Upper lobe of right lung (tissue), 1 donor: ENCODE measurements around the gene PLD3. TPM values are rescaled to one million over a fixed set of nuclear protein-coding genes. Genes with fewer than 3 reads are reported as not detected.
"Not testable (repeated sequence)": the region's sequence is repeated elsewhere in the genome, so short reads cannot be mapped to it uniquely, and the experiment has no call there.

ENCODE experiments used
- ATAC-seq: fragments of 200-7000 bp; cut with Tn5 transposase; one replicate; pipeline ENCODE4 v1.9.1; 2020; ENCODE audit warnings: mild to moderate bottlenecking, moderate library complexity
- DNase-seq: peaks from one replicate; pipeline ENCODE4 v3.0.0-alpha.2; 2020
- H3K27ac ChIP-seq: fragments of 200-600 bp; one replicate; pipeline ENCODE4 v1.8.0; 2022
- H3K27me3 ChIP-seq: fragments of 200-600 bp; one replicate; pipeline ENCODE4 v1.8.0; 2022; ENCODE audit warnings: mild to moderate bottlenecking
- H3K36me3 ChIP-seq: fragments of 200-600 bp; one replicate; pipeline ENCODE4 v1.8.0; 2022
- H3K4me1 ChIP-seq: fragments of 200-600 bp; one replicate; pipeline ENCODE4 v1.8.0; 2022
- H3K4me3 ChIP-seq: fragments of 200-600 bp; one replicate; pipeline ENCODE4 v1.8.0; 2022; ENCODE audit warnings: mild to moderate bottlenecking
- H3K9me3 ChIP-seq: fragments of 200-600 bp; one replicate; pipeline ENCODE4 v1.8.0; 2022
- CTCF ChIP-seq: fragments of 200-600 bp; IDR thresholded peaks from one replicate; pipeline ENCODE4 v1.8.0; 2022; ENCODE audit warnings: antibody characterized with exemption
- intact Hi-C: fragments of 100-400 bp; cut with DNase I; formaldehyde crosslinking; loops from one replicate; pipeline ENCODE4 v1.11.0; 2022
- total RNA-seq: library from RNA; stranded (reverse); fragmentation: NEBNext Ultra II Directional; extraction: Animal tissue kit (Norgen Biotek cat#: 25700); gene quantifications from one replicate; pipeline ENCODE4 v1.2.1, GENCODE V29; 2021
- donor health status: DM: no; HTN: yes; CAD: no; lungs with severe emphysema.

The PLD3 gene
- total RNA-seq, 1 donor from 2014 or later: 432 TPM

- no peaks in the 10 kb centered on the region for H3K9me3 ChIP-seq
- no peak for ATAC-seq
- intact Hi-C loops: no loop called here
- peaks cover 69% of the 10 kb centered on the region for H3K36me3 ChIP-seq
- H3K4me3 ChIP-seq: no peak overlapping the region
- no peaks in the 10 kb centered on the region for H3K27me3 ChIP-seq
- DNase-seq: no peak
- no peak overlapping the region for H3K27ac ChIP-seq
- no peak for TF ChIP-seq CTCF
- H3K4me1 ChIP-seq: no peaks in the 10 kb centered on the region
Measured at GRCh38 chr19:40322271-40322610, 26.3 kb upstream of the PLD3 start.

- no peak for TF ChIP-seq CTCF
- peak; percentile 40 for DNase-seq
- ATAC-seq: no peak
- Histone ChIP-seq H3K4me3 (no peak overlapping the region), H3K4me1 (no peaks in the 10 kb centered on the region), H3K27me3 (no peaks in the 10 kb centered on the region), H3K9me3 (no peaks in the 10 kb centered on the region), H3K27ac (no peak overlapping the region), H3K36me3 (peaks cover 77% of the 10 kb centered on the region)
- intact Hi-C loops: no loop called here
Measured at GRCh38 chr19:40322951-40323615, 25.4 kb upstream of the PLD3 start.

- Histone ChIP-seq H3K4me1 (no peaks in the 10 kb centered on the region), H3K4me3 (no peak overlapping the region)
- no peak for TF ChIP-seq CTCF
Measured at GRCh38 chr19:40323705-40324104, 24.8 kb upstream of the PLD3 start.

GRCh38 chr19:40326201-40326600, 22.3 kb upstream of the PLD3 start:
- H3K36me3 ChIP-seq: peaks cover 91% of the 10 kb centered on the region
- no peak overlapping the region for H3K27ac ChIP-seq
- no peaks in the 10 kb centered on the region for H3K4me1 ChIP-seq
- intact Hi-C loops: no loop called here
- H3K27me3 ChIP-seq: no peaks in the 10 kb centered on the region
- no peak for TF ChIP-seq CTCF
- no peaks in the 10 kb centered on the region for H3K9me3 ChIP-seq
- ATAC-seq: no peak
- H3K4me3 ChIP-seq: no peak overlapping the region
- DNase-seq: no peak

More at GRCh38 chr19:40323705-40324104, 24.8 kb upstream of the PLD3 start:
- H3K9me3 ChIP-seq: no peaks in the 10 kb centered on the region
- DNase-seq: no peak
- H3K36me3 ChIP-seq: peaks cover 83% of the 10 kb centered on the region
- no peaks in the 10 kb centered on the region for H3K27me3 ChIP-seq
- H3K27ac ChIP-seq: no peak overlapping the region
- ATAC-seq: no peak
- intact Hi-C loops: no loop called here

GRCh38 chr19:40331052-40331451, 17.4 kb upstream of the PLD3 start:
- Histone ChIP-seq H3K27ac (no peak overlapping the region), H3K36me3 (peaks cover 88% of the 10 kb centered on the region), H3K9me3 (no peaks in the 10 kb centered on the region), H3K4me1 (no peaks in the 10 kb centered on the region), H3K27me3 (no peaks in the 10 kb centered on the region), H3K4me3 (no peak overlapping the region)
- intact Hi-C loops: no loop called here
- peak; percentile 90 for ATAC-seq
- peak; percentile 71 for DNase-seq
- TF ChIP-seq CTCF: no peak

GRCh38 chr19:40332669-40333068, 15.8 kb upstream of the PLD3 start:
- no peak for TF ChIP-seq CTCF

GRCh38 chr19:40333083-40333482, 15.4 kb upstream of the PLD3 start:
- ATAC-seq, H3K27me3 ChIP-seq, intact Hi-C loops, DNase-seq, H3K4me3 ChIP-seq, H3K9me3 ChIP-seq, H3K4me1 ChIP-seq, H3K27ac ChIP-seq: not testable (repeated sequence)
- H3K36me3 ChIP-seq: peaks cover 69% of the 10 kb centered on the region

More at GRCh38 chr19:40332669-40333068, 15.8 kb upstream of the PLD3 start:
- H3K27ac ChIP-seq: no peak overlapping the region
- DNase-seq (no peak), ATAC-seq (no peak)
- H3K4me3 ChIP-seq: no peak overlapping the region
- no peaks in the 10 kb centered on the region for H3K4me1 ChIP-seq
- H3K27me3 ChIP-seq: no peaks in the 10 kb centered on the region
- intact Hi-C loops: no loop called here
- peaks cover 73% of the 10 kb centered on the region for H3K36me3 ChIP-seq
- no peaks in the 10 kb centered on the region for H3K9me3 ChIP-seq
